H1 (cell line): ENCODE results near the gene ZDHHC11. TPM values are rescaled to one million over a fixed set of nuclear protein-coding genes. Genes with fewer than 3 reads are reported as not detected.

Experiments
- BACH1 ChIP-seq: IDR thresholded peaks from 2 replicates; pipeline ENCODE4 v1.6.1; 2012; ENCODE audit warnings: low read length, improper control_type of control experiment
- CEBPB ChIP-seq: IDR thresholded peaks from 2 replicates; pipeline ENCODE4 v1.6.1; 2012; ENCODE audit warnings: low read depth, low read length
- KDM1A ChIP-seq: fragments of 200-600, 300-600 bp; sonication (generic); IDR thresholded peaks from 2 replicates; pipeline ENCODE4 v1.7.1; 2016; ENCODE audit warnings: mild to moderate bottlenecking, low read length, borderline replicate concordance
- KDM5A ChIP-seq: fragments of 200-600 bp; IDR thresholded peaks from 2 replicates; pipeline ENCODE4 v1.7.1; 2012; ENCODE audit warnings: mild to moderate bottlenecking, low read length, inconsistent platforms, mixed read lengths
- PHF8 ChIP-seq: fragments of 200-600 bp; sonication (generic); conservative IDR thresholded peaks from 2 replicates; pipeline ENCODE4 v1.7.1; 2012; ENCODE audit warnings: low read depth, mild to moderate bottlenecking, inconsistent platforms, low read length, moderate library complexity
- POLR2AphosphoS5 ChIP-seq: IDR thresholded peaks from 2 replicates; pipeline ENCODE4 v1.6.1; 2011; ENCODE audit warnings: low read depth, low read length
- SRF ChIP-seq: IDR thresholded peaks from 2 replicates; pipeline ENCODE4 v1.6.1; 2011; ENCODE audit warnings: mild to moderate bottlenecking, low read depth, low read length, moderate library complexity
- TBP ChIP-seq: IDR thresholded peaks from 2 replicates; pipeline ENCODE4 v1.6.1; 2011; ENCODE audit warnings: low read depth, low read length, improper control_type of control experiment
- TEAD4 ChIP-seq: IDR thresholded peaks from 2 replicates; pipeline ENCODE4 v1.6.1; 2012; ENCODE audit warnings: low read depth, low read length, inconsistent platforms, mixed read lengths
- USF2 ChIP-seq: IDR thresholded peaks from 2 replicates; pipeline ENCODE4 v1.6.1; 2011; ENCODE audit warnings: low read length, improper control_type of control experiment
- polyA plus RNA-seq, 7 experiments: library from polyadenylated mRNA; depleted of rRNA in 3 of 7; stranded (reverse) in 5 of 7; unstranded in 2 of 7; fragments of >200 nt in 5 of 7; fragments of 200-250 nt in 2 of 7; gene quantifications; 1 replicate in 5 of 7; 2 replicates in 1 of 7; 4 replicates in 1 of 7; pipeline versions ENCODE4 v1.2.1 to v1.2.3, GENCODE V29; 2011 to 2013; ENCODE audit warnings: missing spikeins in 2 of 7, mixed read lengths in 2 of 7
- total RNA-seq: library from RNA; stranded (reverse); fragmentation: NEBNext Ultra II Directional; extraction: Animal tissue kit (Norgen Biotek cat#: 25700); gene quantifications from 2 replicates; pipeline ENCODE4 v1.2.1, GENCODE V29; 2021

ZDHHC11 gene
- total and polyA plus RNA-seq, 2 of the 8 experiments (the other 6 are each of a cell fraction or from before 2014, with no cell fraction given) = 4.7 to 16.6 TPM

DNA sequence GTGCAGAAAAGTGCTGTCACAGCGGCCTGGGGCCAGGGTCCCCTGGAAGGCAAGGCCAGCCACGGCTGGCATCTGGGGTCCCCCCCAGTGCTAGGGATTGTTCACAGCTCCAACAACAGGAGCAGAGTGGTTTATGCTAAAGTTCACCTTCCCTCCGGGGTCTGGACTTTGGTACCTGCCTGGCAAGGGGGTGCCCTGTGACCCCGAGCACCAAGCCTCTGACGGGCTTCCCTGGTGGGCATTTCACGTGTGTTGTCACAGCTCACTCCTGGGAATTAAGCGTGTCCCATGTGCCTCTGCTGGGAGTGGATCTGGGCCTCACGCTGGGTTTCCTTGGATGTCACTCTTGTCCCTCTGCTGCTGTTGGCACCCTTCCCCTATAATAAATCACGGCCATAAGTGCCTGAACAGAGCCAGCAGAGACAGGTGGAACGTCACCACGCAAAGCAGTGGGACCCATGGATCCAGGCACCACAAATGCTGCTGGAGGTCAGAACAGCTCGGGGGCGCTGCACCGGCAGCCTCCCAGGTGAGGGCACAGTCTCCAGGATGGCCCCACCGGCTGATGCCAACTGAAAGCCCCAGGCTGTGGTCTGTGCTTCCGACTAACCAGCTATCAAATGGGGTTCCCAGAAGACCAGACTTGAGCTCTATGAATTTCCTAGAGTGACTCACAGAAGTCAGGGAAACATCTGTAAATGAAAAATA, 17.8 kb upstream of the ZDHHC11 start (continued):
- no peak for TF ChIP-seq PHF8
- TF ChIP-seq KDM5A = no peak
- TF ChIP-seq BACH1 = no peak
- no peak for TF ChIP-seq TBP
- TF ChIP-seq SRF = no peak
- TF ChIP-seq POLR2AphosphoS5 = no peak
- no peak for TF ChIP-seq USF2
- no peak for TF ChIP-seq TEAD4
- no peak for TF ChIP-seq CEBPB
- no peak for TF ChIP-seq KDM1A
